ENCODE data around the gene ERVH48-1.
"Not testable (repeated sequence)": the region's sequence is repeated elsewhere in the genome, so short reads cannot be mapped to it uniquely, and the experiment has no call there.

Gene ERVH48-1

DNA sequence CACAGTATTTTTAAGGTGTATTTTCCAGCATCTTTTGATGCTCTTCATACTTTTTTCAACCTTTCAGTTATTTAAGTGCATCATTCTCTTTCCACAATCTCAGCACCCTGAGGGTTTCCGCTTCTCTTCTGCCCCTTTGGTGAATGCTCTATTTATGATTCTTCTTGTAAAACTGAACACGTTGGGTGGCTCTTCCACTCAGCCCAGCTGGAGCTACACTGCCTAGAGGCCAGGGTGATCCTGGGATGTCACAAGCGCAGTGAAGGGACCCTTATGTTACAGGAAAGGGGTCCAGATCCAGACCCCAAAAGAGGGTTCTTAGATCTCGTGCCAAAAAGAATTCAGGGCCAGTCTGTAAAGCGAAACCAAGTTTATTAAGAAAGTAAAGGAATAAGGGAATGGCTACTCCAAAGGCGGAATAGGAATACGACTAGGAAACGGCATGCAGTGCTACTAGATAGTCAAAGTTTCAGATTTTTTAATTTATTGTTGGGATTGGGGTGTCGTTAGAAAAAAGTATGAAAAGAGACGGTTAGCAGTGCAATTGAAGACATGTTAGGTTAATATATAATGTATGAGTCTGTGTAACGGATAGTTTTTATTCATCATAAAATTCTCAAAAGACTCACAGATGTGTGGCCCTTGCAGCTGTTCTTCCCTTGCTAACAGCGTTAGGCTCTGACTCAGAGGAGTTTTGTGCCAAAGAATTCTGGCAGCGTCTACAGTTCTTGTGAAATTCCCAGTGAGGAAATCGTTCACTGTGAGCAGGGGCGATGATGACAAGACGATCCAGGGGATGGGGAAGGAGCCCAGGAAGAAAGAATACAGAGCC is 14.4 kb upstream of the ERVH48-1 start:
- in situ Hi-C loops (cut with HindIII; ENCODE audit: low pct_ligation_motif_present, low sequenced_read_pairs): no loop called here
- H3K27me3 ChIP-seq (replicated peaks): no peaks in the 10 kb centered on the region
- no peak overlapping the region for H3K27ac ChIP-seq
- H3K4me3 ChIP-seq (ENCODE audit: low read depth, low read length): no peak overlapping the region
- no peaks in the 10 kb centered on the region for H3K36me3 ChIP-seq (replicated peaks)
- TF ChIP-seq, protein P1, sequence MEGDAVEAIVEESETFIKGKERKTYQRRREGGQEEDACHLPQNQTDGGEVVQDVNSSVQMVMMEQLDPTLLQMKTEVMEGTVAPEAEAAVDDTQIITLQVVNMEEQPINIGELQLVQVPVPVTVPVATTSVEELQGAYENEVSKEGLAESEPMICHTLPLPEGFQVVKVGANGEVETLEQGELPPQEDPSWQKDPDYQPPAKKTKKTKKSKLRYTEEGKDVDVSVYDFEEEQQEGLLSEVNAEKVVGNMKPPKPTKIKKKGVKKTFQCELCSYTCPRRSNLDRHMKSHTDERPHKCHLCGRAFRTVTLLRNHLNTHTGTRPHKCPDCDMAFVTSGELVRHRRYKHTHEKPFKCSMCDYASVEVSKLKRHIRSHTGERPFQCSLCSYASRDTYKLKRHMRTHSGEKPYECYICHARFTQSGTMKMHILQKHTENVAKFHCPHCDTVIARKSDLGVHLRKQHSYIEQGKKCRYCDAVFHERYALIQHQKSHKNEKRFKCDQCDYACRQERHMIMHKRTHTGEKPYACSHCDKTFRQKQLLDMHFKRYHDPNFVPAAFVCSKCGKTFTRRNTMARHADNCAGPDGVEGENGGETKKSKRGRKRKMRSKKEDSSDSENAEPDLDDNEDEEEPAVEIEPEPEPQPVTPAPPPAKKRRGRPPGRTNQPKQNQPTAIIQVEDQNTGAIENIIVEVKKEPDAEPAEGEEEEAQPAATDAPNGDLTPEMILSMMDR (IDR thresholded peaks at IDR 0.05; ENCODE audit: low read depth, low read length, missing control alignments): no peak
- peak; percentile 95 for DNase-seq

DNA sequence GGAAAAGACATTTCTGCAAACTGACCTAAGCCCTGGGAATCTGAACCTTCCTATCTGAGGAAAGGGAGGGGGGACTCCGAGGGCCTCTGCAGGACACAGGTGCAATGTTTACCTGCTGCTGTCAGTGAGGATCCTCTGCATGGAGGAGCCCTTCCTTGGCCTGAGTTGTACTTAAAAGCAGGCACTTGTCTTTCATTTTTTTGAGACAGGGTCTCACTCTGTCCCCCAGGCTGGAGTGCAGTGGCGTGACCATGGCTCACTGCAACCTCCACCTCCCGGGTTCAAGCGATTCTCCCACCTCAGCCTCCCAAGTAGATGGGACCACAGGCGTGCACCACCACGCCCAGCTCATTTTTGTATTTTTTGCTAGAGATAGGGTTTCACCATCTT is 13.2 kb upstream of the ERVH48-1 start:
- H3K4me3 ChIP-seq (ENCODE audit: low read depth, low read length); H3K27me3 ChIP-seq (replicated peaks); in situ Hi-C loops (cut with HindIII; ENCODE audit: low pct_ligation_motif_present, low sequenced_read_pairs); H3K27ac ChIP-seq; DNase-seq; H3K36me3 ChIP-seq (replicated peaks): not testable (repeated sequence)

DNA sequence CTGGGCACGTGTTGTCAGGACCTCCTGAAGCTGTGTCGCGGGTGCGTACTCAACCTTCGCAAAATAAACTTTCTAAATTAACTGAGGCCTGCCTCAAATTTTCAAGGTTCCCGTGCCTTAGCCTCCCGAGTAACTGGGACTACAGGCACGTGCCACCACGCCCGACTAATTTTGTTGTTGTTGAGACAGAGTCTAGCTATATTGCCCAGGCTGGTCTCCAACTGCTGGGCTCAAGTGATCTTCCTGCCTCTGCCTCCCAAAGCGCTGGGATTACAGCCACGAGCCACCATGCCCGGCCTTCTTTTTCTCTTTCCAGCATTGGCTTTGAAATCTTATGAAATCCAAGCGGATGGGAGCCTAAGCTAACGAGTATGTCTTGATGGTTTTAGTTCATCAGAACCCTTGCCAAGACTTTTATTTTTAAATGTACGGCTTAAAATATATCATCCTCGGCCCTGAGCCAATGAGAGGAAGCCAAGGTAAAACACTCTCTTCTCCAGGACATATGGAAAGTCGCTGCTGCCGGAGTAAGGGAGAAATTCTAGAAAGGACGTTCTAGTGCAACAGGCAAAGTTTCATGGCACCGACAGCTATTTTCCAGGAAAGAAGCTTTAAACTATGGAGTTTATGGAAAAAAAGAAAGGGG is 12.7 kb upstream of the ERVH48-1 start:
- TF ChIP-seq, protein P1 (IDR thresholded peaks at IDR 0.05; ENCODE audit: low read depth, low read length, missing control alignments): no peak
- Histone ChIP-seq H3K27ac (no peak overlapping the region), H3K36me3 (replicated peaks) (no peaks in the 10 kb centered on the region), H3K4me3 (ENCODE audit: low read depth, low read length) (no peak overlapping the region), H3K27me3 (replicated peaks) (no peaks in the 10 kb centered on the region)
- DNase-seq: no peak
- in situ Hi-C loops (cut with HindIII; ENCODE audit: low pct_ligation_motif_present, low sequenced_read_pairs): no loop called here

DNA sequence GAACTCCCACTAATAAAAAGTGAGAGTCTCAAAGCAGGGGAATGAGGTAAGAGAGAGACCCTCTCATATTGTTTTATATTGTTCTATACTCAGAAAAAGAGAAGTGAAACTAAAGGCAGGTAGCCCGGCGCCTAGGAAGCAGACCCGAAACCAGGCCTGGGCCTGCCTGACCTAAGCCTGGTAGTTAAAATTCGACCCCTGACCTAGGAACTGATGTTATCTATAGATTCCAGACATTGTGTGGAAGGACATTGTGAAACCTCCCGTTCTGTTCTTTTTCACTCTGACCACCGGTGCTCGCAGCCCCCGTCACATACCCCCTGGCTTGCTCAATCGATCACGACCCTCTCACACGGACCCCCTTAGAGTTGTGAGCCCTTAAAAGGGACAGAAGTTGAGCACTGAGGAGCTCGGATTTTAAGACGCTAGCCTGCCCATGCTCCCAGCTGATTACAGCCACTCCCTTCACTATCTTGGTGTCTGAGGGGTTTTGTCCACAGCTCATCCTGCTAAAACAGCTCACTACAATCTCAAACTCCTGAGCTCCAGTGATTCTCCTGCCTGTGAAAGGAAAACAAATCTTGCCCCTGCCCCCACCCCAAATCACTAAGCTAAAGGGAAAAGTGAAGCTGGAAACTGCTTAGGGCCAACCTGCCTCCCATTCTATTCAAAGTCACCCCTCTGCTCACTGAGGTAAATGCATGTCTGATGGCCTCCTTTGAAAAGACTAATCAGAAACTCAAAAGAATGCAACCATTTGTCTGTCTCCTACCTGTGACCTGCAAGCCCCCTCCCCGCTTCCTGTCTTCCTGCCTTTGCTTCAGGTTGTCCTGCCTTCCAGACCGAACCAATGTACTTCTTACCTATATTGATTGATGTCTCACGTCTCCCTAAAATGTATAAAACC is 11.9 kb upstream of the ERVH48-1 start:
- H3K4me3 ChIP-seq (ENCODE audit: low read depth, low read length); in situ Hi-C loops (cut with HindIII; ENCODE audit: low pct_ligation_motif_present, low sequenced_read_pairs); DNase-seq; H3K36me3 ChIP-seq (replicated peaks); H3K27ac ChIP-seq; H3K27me3 ChIP-seq (replicated peaks): not testable (repeated sequence)

GRCh38 chr21:42936360-42936759 is 10.9 kb upstream of the ERVH48-1 start:
- H3K4me3 ChIP-seq (ENCODE audit: low read depth, low read length); in situ Hi-C loops (cut with HindIII; ENCODE audit: low pct_ligation_motif_present, low sequenced_read_pairs); H3K36me3 ChIP-seq (replicated peaks); H3K27ac ChIP-seq; DNase-seq; H3K27me3 ChIP-seq (replicated peaks): not testable (repeated sequence)

DNA sequence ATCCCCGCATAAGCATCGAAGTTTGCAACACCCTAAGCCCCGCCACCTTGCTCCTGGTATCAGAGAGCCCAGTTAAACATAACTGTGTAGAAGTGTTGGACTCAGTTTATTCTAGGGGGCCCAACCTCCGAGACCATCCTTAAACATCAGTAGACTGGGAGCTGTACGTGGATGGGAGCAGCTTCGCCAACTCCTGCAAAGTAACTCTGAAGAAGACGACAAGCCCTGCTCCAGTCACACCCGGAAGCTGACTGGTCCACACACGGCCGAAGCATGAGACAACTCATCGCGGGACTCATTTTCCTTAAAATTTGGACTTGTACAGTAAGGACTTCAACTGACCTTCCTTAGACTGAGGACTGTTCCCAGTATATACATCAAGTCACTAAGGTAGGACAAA is 8.5 kb upstream of the ERVH48-1 start:
- H3K36me3 ChIP-seq (replicated peaks); in situ Hi-C loops (cut with HindIII; ENCODE audit: low pct_ligation_motif_present, low sequenced_read_pairs); H3K4me3 ChIP-seq (ENCODE audit: low read depth, low read length); H3K27ac ChIP-seq; DNase-seq; H3K27me3 ChIP-seq (replicated peaks): not testable (repeated sequence)

DNA sequence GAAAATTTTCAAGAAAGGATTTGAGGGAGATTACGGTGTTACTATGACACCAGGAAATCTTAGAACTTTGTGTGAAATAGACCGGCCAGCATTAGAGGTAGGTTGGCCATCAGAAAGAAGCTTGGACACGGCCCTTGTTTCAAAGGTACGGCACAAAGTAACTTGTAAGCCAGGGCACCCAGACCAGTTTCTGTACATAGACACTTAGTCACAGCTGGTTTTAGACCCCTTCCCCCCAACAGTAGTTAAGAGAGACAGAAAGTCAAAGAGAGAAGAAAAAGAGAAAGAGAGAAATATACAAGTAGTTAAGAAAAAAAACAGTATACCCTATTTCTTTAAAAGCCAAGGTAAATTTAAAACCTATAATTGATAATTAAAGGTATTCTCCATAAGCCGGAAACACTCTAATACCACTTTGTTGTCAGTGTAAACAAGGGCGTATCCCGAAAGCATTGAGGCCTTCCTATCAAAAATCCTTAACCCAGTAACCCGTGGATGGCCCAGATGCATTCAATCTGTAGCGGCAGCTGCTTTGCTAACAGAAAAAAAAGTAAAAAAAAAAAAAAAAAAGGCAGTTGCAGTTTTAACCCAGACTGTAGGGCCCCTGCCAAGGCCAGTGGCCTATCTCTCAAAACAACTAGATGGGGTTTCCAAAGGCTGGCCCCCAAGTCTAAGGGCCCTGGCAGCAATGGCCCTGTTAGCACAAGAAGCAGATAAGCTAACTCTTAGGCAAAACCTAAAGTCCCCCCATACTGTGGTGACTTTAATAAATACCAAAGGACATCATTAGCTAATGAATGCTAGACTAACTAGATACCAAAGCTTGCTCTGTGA is 7.9 kb upstream of the ERVH48-1 start:
- H3K36me3 ChIP-seq (replicated peaks); H3K27ac ChIP-seq; in situ Hi-C loops (cut with HindIII; ENCODE audit: low pct_ligation_motif_present, low sequenced_read_pairs); DNase-seq; H3K27me3 ChIP-seq (replicated peaks); H3K4me3 ChIP-seq (ENCODE audit: low read depth, low read length): not testable (repeated sequence)

DNA sequence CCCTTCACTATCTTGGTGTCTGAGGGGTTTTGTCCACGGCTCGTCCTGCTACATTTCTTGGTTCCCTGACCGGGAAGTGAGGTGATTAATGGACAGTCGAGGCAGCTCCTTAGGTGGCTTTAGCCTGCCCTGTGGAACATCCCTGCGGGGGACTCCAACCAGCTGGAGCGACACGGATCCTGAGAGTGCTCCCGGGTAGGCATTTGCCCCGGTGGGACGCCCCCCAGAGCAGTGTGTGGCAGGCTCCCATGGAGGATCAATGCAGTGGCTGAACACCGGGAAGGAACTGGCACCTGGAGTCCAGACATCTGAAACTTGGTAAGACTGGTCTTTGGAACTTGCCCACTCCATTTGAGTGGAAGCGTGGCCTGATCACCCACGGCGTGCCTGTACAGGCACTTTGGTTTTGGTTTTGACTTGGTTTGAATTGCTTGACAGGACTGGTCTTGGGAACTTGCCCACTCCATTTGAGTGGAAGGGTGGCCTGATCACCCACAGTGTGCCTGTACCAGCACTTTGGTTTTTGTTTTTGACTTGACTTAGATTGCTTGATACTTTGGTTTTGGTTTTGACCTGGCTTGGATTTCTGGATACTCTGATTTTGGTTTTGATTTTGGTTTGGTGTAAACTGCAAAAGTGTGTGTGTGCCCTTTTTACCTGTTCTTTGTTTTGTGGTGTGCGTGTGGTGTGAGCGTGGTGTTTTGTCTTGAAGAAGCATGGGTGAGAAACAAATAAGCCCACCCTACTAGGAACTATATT is 7.1 kb upstream of the ERVH48-1 start:
- H3K36me3 ChIP-seq (replicated peaks); DNase-seq; H3K27me3 ChIP-seq (replicated peaks); H3K27ac ChIP-seq; in situ Hi-C loops (cut with HindIII; ENCODE audit: low pct_ligation_motif_present, low sequenced_read_pairs); H3K4me3 ChIP-seq (ENCODE audit: low read depth, low read length): not testable (repeated sequence)
